ENCODE data around the gene PHACTR1. TPM values are rescaled to one million over a fixed set of nuclear protein-coding genes. Genes with fewer than 3 reads are reported as not detected.

PHACTR1 gene
- total RNA-seq, 1 experiment from 2014 or later, result 0.05 TPM

DNA sequence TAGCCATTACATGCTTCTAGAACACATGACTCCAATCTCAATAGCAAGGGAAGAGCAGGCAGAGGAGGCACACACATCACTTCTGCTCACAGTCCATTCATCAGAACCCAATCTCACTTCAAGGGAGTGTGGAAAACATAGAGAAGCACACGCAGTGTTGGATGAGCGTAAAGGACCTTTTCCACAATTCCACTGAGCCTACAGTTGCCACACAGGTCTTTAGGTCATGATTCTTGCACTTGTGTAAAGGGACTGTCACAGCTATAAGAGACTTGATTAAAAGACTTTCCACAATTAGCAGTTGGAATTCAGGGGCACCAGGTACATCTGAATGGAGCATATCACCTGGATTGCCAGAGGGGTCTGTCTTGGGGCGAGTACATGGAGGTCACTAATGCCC lies 525.6 kb downstream of the PHACTR1 start:
- no peak overlapping the region for H3K4me3 ChIP-seq (ENCODE audit: low read depth in 2 of 2, low read length in 2 of 2)
- DNase-seq (ENCODE audit: low read depth, low spot score) (no peak), ATAC-seq (no peak)
- in situ Hi-C loops (cut with HindIII; ENCODE audit: low pct_unique_long_range_greater_than_20kb, low sequenced_read_pairs), result no loop called here
- ChIA-PET CTCF (no interaction called here), POLR2A (no interaction called here)
- H3K4me1 ChIP-seq (ENCODE audit: control insufficient read depth, insufficient read depth, low read length), result no peaks in the 10 kb centered on the region
- no peaks in the 10 kb centered on the region for H3K36me3 ChIP-seq (ENCODE audit: control insufficient read depth, insufficient read depth, low read length)
- BruUV-seq (replicated peaks), result no TSS peak
- H3K27ac ChIP-seq (ENCODE audit: low read length), result no peak overlapping the region
- TF ChIP-seq, protein P1, sequence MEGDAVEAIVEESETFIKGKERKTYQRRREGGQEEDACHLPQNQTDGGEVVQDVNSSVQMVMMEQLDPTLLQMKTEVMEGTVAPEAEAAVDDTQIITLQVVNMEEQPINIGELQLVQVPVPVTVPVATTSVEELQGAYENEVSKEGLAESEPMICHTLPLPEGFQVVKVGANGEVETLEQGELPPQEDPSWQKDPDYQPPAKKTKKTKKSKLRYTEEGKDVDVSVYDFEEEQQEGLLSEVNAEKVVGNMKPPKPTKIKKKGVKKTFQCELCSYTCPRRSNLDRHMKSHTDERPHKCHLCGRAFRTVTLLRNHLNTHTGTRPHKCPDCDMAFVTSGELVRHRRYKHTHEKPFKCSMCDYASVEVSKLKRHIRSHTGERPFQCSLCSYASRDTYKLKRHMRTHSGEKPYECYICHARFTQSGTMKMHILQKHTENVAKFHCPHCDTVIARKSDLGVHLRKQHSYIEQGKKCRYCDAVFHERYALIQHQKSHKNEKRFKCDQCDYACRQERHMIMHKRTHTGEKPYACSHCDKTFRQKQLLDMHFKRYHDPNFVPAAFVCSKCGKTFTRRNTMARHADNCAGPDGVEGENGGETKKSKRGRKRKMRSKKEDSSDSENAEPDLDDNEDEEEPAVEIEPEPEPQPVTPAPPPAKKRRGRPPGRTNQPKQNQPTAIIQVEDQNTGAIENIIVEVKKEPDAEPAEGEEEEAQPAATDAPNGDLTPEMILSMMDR (IDR thresholded peaks at IDR 0.05), result no peak
- no peak for TF ChIP-seq POLR2AphosphoS5 (IDR thresholded peaks at IDR 0.05; ENCODE audit: low read depth, low read length)
- TF ChIP-seq TCF7L2 (IDR thresholded peaks at IDR 0.05; ENCODE audit: low read depth, low read length), result no peak
- TF ChIP-seq SIN3A (IDR thresholded peaks at IDR 0.05; ENCODE audit: borderline replicate concordance, insufficient read depth, low read depth, low read length), result no peak
- TF ChIP-seq, protein P2, sequence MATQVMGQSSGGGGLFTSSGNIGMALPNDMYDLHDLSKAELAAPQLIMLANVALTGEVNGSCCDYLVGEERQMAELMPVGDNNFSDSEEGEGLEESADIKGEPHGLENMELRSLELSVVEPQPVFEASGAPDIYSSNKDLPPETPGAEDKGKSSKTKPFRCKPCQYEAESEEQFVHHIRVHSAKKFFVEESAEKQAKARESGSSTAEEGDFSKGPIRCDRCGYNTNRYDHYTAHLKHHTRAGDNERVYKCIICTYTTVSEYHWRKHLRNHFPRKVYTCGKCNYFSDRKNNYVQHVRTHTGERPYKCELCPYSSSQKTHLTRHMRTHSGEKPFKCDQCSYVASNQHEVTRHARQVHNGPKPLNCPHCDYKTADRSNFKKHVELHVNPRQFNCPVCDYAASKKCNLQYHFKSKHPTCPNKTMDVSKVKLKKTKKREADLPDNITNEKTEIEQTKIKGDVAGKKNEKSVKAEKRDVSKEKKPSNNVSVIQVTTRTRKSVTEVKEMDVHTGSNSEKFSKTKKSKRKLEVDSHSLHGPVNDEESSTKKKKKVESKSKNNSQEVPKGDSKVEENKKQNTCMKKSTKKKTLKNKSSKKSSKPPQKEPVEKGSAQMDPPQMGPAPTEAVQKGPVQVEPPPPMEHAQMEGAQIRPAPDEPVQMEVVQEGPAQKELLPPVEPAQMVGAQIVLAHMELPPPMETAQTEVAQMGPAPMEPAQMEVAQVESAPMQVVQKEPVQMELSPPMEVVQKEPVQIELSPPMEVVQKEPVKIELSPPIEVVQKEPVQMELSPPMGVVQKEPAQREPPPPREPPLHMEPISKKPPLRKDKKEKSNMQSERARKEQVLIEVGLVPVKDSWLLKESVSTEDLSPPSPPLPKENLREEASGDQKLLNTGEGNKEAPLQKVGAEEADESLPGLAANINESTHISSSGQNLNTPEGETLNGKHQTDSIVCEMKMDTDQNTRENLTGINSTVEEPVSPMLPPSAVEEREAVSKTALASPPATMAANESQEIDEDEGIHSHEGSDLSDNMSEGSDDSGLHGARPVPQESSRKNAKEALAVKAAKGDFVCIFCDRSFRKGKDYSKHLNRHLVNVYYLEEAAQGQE (IDR thresholded peaks at IDR 0.05; ENCODE audit: insufficient read depth in 1 of 2, low read depth in 2 of 2, low read length in 1 of 2), result no peak
- no peaks in the 10 kb centered on the region for H3K27me3 ChIP-seq (ENCODE audit: control insufficient read depth, insufficient read depth, low read length)
- H3K9me3 ChIP-seq (ENCODE audit: control insufficient read depth, insufficient read depth, low read depth, low read length), result no peaks in the 10 kb centered on the region
- intact Hi-C loops (cut with micrococcal nuclease; ENCODE audit: unreplicated experiment), result no loop called here

DNA sequence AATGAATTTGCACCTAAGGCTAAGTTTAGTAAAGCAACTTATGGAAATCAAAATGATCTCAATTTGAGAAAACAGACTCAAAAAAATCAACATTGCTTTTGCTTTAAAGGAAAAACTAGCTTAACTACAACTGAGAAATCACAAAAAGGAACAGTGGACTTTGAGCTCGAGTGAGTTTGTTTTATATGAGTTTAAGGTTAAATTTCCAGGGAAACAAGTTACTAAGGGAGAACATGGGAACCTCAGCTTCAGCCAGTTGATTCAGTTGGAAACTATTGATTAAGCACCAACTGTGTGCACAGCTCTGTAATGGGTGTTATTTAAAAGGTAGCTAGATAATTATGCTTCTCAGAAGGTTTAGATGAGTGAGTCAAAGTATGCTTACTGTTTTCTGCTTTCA lies 526.0 kb downstream of the PHACTR1 start:
- TF ChIP-seq, protein P2 (IDR thresholded peaks at IDR 0.05; ENCODE audit: insufficient read depth in 1 of 2, low read depth in 2 of 2, low read length in 1 of 2), result no peak
- no peak for TF ChIP-seq TCF7L2 (IDR thresholded peaks at IDR 0.05; ENCODE audit: low read depth, low read length)
- TF ChIP-seq, protein P1 (IDR thresholded peaks at IDR 0.05), result no peak
- TF ChIP-seq POLR2AphosphoS5 (IDR thresholded peaks at IDR 0.05; ENCODE audit: low read depth, low read length), result no peak
- TF ChIP-seq SIN3A (IDR thresholded peaks at IDR 0.05; ENCODE audit: borderline replicate concordance, insufficient read depth, low read depth, low read length), result no peak
- in situ Hi-C loops (cut with HindIII; ENCODE audit: low pct_unique_long_range_greater_than_20kb, low sequenced_read_pairs) (no loop called here), intact Hi-C loops (cut with micrococcal nuclease; ENCODE audit: unreplicated experiment) (no loop called here)
- H3K27me3 ChIP-seq (ENCODE audit: control insufficient read depth, insufficient read depth, low read length), result no peaks in the 10 kb centered on the region
- no peak overlapping the region for H3K27ac ChIP-seq (ENCODE audit: low read length)
- ATAC-seq (no peak), DNase-seq (ENCODE audit: low read depth, low spot score) (no peak)
- BruUV-seq (replicated peaks), result no TSS peak
- POLR2A ChIA-PET, result no interaction called here
- no peaks in the 10 kb centered on the region for H3K36me3 ChIP-seq (ENCODE audit: control insufficient read depth, insufficient read depth, low read length)
- H3K4me1 ChIP-seq (ENCODE audit: control insufficient read depth, insufficient read depth, low read length), result no peaks in the 10 kb centered on the region
- H3K4me3 ChIP-seq (ENCODE audit: low read depth in 2 of 2, low read length in 2 of 2), result no peak overlapping the region
- CTCF ChIA-PET, result no interaction called here
- H3K9me3 ChIP-seq (ENCODE audit: control insufficient read depth, insufficient read depth, low read depth, low read length), result no peaks in the 10 kb centered on the region
